ENCODE data around the gene MBOAT7.

DNA sequence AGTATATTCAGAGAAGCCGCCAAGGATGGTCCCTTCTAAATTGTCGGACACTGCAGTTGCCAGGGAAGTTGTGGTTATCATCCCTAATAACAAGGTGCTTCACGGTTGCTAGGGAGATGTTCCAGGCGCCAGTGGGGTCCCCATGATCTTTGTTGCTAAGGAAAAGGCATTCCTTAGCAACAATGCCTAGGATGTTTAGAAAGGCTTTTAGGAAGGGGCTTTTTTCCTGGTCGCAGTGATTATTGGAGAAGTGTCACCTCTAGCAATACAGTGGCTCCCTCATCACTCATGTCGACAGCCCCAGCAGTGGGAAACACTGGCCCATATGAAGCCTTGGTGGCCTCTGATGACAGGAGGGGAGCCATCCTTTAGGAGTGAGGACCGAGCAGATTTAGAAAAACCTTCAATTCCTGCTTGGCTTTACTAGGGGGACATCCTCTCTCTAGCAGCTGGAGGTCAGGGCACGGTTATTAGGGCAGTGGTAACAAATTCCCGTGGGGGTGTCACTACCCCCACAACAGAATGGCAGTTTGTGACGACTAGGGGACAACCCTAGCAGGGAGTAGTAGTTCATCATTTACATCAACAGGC, 10.0 kb downstream of the MBOAT7 start:
- TF ChIP-seq, protein P1, sequence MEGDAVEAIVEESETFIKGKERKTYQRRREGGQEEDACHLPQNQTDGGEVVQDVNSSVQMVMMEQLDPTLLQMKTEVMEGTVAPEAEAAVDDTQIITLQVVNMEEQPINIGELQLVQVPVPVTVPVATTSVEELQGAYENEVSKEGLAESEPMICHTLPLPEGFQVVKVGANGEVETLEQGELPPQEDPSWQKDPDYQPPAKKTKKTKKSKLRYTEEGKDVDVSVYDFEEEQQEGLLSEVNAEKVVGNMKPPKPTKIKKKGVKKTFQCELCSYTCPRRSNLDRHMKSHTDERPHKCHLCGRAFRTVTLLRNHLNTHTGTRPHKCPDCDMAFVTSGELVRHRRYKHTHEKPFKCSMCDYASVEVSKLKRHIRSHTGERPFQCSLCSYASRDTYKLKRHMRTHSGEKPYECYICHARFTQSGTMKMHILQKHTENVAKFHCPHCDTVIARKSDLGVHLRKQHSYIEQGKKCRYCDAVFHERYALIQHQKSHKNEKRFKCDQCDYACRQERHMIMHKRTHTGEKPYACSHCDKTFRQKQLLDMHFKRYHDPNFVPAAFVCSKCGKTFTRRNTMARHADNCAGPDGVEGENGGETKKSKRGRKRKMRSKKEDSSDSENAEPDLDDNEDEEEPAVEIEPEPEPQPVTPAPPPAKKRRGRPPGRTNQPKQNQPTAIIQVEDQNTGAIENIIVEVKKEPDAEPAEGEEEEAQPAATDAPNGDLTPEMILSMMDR (optimal IDR thresholded peaks at IDR 0.05 in 1 of 3, IDR thresholded peaks at IDR 0.05 in 1 of 3, conservative IDR thresholded peaks at IDR 0.05 in 1 of 3; ENCODE audit: extremely low read depth in 1 of 3, insufficient read depth in 2 of 3, low read length in 3 of 3) = no peak
- TF ChIP-seq EZH2 (IDR thresholded peaks at IDR 0.05; ENCODE audit: low read length) = no peak

Data from keratinocyte (primary cell).